Activated naive CD8-positive, alpha-beta T cell treated with anti-CD3 and anti-CD28 coated beads, Interleukin-2, amount 10 ng/mL, durations not matched to agents 7 days and 5 days (primary cell): ENCODE data around the gene LYPD6B. TPM values are rescaled to one million over a fixed set of nuclear protein-coding genes. Genes with fewer than 3 reads are reported as not detected.
A peak's percentile ranks its signal among the peaks of the same experiment; 100 is the strongest.

ENCODE experiments used
- ATAC-seq: fragments of 150-1000 bp; cut with Tn5 transposase; one replicate; pipeline ENCODE4 v1.10.0; 2021; ENCODE audit warnings: low read depth, moderate library complexity
- POLR2A ChIA-PET: fragments of 350-600 bp; sonication (Branson Sonifier 250); formaldehyde crosslinking; loops from one replicate; lab custom pipeline; 2021; ENCODE audit warnings: antibody characterized with exemption; lab: Charles Lee
- DNase-seq: peaks from one replicate; pipeline ENCODE4 v3.0.0; 2021
- H3K27ac Mint-ChIP-seq: one replicate; pipeline ENCODE4 v1.8.0; 2022; ENCODE audit warnings: mild to moderate bottlenecking, mixed read lengths
- H3K27me3 Mint-ChIP-seq: one replicate; pipeline ENCODE4 v1.8.0; 2022; ENCODE audit warnings: mild to moderate bottlenecking, moderate library complexity, mixed read lengths
- H3K36me3 Mint-ChIP-seq: one replicate; pipeline ENCODE4 v1.8.0; 2021; ENCODE audit warnings: mild to moderate bottlenecking, mixed read lengths
- H3K4me1 Mint-ChIP-seq: one replicate; pipeline ENCODE4 v1.8.0; 2021; ENCODE audit warnings: mixed read lengths
- H3K4me3 Mint-ChIP-seq: one replicate; pipeline ENCODE4 v1.8.0; 2022; ENCODE audit warnings: mild to moderate bottlenecking, moderate library complexity, mixed read lengths
- H3K9me3 Mint-ChIP-seq: one replicate; pipeline ENCODE4 v1.8.0; 2021; ENCODE audit warnings: mixed read lengths
- total RNA-seq, 2 experiments: library from RNA; stranded (reverse); gene quantifications; one replicate each; pipeline ENCODE4 v1.2.3, GENCODE V29; 2021

LYPD6B gene
- total RNA-seq, 2 experiments from 2014 or later: not detected

DNA sequence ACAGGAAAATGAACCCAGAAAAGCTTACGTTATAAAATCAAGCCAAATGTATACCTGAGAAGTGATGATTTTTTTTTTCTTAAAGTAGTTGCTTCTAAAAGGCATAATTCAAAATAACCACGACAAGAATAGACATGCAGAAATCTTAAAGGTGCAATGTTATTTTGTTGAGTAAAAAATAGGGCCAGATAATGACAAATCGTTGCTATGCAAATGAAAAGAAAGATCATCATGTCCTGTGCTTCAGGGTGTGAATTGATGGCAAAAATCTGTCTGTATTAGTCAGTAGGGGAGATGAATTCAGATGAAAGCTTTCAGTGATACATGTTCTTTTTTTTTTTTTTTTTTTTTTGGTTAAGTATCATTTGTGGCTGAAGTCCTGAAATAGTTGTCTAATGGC, 24.0 kb downstream of the LYPD6B start:
- Mint-ChIP-seq H3K4me1 (no peaks in the 10 kb centered on the region), H3K27me3 (peaks cover 9% of the 10 kb centered on the region), H3K27ac (no peak overlapping the region), H3K9me3 (no peaks in the 10 kb centered on the region), H3K36me3 (no peaks in the 10 kb centered on the region), H3K4me3 (no peak overlapping the region)
- no peak for ATAC-seq
- DNase-seq: no peak
- POLR2A ChIA-PET: no interaction called here

DNA sequence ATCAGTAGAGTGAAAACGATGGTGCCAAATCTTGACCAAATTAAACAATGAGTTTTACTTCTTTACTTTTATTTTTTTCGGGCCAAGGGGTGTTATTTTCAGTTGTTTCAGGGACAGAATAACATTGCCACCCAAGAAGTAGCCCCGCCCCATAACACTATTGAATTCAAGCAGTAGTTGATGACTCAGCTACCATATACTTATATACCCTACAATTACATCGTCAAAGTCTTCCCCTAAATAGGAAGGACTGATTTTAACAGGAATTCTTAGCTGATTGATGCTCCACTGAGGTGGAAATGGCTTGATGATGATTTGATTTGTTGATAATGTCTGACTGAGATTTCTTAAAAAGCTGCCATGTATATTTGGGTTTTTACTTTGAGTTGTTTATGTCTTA, 24.7 kb downstream of the LYPD6B start:
- peaks cover 7% of the 10 kb centered on the region for H3K27me3 Mint-ChIP-seq
- H3K36me3 Mint-ChIP-seq: no peaks in the 10 kb centered on the region
- no peak overlapping the region for H3K4me3 Mint-ChIP-seq
- DNase-seq: no peak
- no peaks in the 10 kb centered on the region for H3K9me3 Mint-ChIP-seq
- H3K27ac Mint-ChIP-seq: no peak overlapping the region
- no peak for ATAC-seq
- H3K4me1 Mint-ChIP-seq: no peaks in the 10 kb centered on the region
- POLR2A ChIA-PET: no interaction called here

DNA sequence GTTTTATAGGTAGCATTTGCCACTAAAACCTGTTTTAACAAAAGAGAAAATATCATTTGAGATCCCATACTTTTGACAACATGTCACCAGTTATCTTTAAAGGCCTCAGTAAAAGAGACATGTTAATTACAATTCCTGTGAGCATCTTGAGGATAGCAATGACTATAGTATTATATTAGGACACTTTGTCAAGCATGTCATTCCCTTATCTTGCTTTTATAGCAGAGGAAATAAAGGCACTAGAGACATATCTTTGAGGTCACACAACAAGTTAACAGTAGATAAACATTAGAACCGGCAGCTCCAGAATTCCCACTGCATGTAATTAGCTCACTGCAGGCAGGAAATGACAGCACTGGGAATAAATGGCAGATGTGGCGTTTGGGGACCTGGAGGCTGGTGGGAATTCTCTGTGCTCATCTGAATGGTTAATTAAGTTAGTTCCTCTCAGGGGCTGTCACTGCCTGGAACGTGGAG, 25.9 kb downstream of the LYPD6B start:
- POLR2A ChIA-PET: no interaction called here

DNA sequence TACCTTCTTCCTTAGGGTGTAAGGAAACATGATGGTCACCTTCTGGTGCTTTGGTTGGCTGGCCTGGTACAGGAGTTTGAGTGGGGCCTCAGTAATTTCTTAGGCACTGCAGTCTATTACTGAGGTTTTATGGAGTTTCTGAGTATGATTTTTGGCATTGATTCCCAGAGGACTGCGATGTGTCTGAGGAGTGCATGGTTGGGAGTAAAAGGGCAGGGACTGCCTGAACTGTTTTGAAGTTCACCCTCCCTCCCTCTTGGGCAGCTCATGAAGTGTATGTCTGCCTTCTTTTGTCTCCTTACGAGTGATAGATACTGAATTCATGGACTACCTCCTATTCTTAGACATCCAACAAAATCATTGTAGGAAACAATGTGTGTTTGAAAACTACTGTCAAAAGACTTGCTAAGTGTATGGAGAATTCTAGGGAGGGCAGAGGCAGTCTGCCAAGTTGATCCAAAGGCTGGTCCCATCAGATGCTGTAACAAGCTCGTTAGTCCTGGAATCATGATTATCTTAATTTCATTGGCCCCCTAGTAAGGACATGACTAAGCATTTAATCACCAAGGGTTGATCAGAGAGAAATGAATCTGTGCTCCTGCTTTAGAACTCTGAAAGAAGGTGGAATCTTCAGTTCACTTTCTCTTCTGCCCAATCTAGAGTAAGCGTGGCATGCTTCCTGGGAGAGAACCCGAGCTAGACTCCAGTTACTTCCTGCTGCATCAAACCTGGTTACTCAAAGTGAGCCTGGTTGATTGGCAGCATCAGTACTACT, 26.5 kb downstream of the LYPD6B start:
- H3K27ac Mint-ChIP-seq: no peak overlapping the region
- ATAC-seq (no peak), DNase-seq (no peak)
- H3K27me3 Mint-ChIP-seq: peaks cover 7% of the 10 kb centered on the region
- no peak overlapping the region for H3K4me3 Mint-ChIP-seq
- POLR2A ChIA-PET: no interaction called here
- no peaks in the 10 kb centered on the region for H3K9me3 Mint-ChIP-seq
- H3K36me3 Mint-ChIP-seq: no peaks in the 10 kb centered on the region
- H3K4me1 Mint-ChIP-seq: peaks cover 7% of the 10 kb centered on the region

More for the DNA sequence above, 25.9 kb downstream of the LYPD6B start:
- Mint-ChIP-seq H3K4me1 (peaks cover 5% of the 10 kb centered on the region), H3K9me3 (no peaks in the 10 kb centered on the region), H3K4me3 (no peak overlapping the region), H3K27me3 (peaks cover 7% of the 10 kb centered on the region), H3K36me3 (no peaks in the 10 kb centered on the region), H3K27ac (no peak overlapping the region)
- no peak for ATAC-seq
- no peak for DNase-seq

DNA sequence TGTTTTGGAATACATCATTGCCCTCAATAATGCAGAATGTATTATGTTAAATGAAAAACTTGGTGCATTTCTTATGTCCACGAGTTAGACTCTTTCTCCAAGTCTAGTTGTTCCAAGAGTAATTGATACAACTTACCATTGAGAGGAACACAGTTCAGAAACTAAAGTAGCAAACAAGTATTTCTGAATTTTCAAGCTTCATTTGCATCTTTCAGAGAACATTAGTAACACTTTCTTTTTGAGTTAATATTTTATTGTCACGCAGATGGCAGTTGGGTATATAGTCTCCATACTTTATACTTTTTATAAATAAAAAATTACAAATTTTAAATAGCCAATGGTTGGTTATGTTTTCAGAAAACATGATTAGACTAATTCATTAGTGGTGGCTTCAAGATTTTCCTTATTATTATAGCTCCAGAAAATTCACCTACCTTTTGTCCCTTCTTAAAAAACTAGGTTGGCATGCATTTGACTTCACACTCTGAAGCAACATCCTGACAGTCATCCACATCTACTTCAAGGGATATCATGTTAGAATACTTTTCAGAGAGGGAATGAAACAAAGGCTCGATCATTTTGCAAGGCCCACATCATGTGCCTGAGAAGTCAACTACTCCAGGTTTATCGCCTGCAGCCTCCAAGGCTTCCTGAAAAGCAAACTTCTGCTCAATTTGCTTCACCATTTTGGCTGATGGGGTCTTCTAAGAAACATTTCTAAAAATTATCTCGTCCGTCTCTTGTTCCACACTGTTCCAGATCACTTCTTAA, 29.9 kb downstream of the LYPD6B start:
- DNase-seq (no peak), ATAC-seq (no peak)
- H3K9me3 Mint-ChIP-seq: no peaks in the 10 kb centered on the region
- no peaks in the 10 kb centered on the region for H3K36me3 Mint-ChIP-seq
- no peak overlapping the region for H3K27ac Mint-ChIP-seq
- peaks cover 7% of the 10 kb centered on the region for H3K4me1 Mint-ChIP-seq
- H3K27me3 Mint-ChIP-seq: peaks cover 7% of the 10 kb centered on the region
- H3K4me3 Mint-ChIP-seq: no peak overlapping the region
- POLR2A ChIA-PET: no interaction called here

DNA sequence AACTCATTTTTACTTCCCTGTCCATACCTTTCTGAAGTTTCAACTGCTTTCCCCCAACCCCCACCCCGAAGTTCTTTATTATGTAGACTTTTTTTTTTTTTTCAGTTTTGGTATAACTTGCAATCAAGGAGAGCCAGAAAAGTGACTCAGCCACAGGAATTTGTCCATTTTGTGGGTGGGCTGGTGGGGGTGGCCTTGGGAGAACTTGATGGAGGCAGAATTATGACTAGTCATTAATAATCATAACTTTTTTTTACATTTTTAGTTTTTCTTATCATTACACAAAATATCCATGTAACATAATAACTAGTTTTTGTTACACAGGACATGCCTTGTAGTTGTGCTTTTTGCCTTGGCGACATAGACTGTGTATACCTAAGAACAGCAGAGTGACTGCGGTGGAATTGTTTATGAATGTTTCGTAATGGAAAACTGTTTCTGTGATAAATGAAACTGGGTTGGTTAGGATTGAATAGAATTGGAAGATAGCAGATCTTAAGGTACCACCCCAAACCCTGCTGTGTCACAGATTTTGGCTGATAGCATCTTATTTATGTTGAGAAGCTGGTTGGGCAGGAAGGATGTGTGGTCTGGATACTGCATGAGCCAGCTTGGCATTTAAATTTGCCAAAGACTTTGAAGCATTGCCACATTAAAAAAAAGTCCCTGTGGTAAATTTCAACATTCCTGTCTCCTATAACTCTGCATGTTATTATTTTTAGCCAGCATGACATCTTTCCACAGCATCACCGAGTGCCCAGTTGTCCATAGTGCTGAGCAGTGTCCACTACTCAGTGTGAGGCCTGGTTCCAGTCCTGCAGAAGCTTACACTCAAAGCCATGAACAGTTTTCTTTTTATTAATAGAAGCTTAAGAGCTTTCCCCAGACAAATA, 30.7 kb downstream of the LYPD6B start:
- Mint-ChIP-seq H3K27ac (no peak overlapping the region), H3K9me3 (no peaks in the 10 kb centered on the region), H3K4me1 (peaks cover 7% of the 10 kb centered on the region), H3K36me3 (no peaks in the 10 kb centered on the region), H3K4me3 (no peak overlapping the region), H3K27me3 (peaks cover 9% of the 10 kb centered on the region)
- POLR2A ChIA-PET: no interaction called here
- DNase-seq (no peak), ATAC-seq (peak; percentile 42)

DNA sequence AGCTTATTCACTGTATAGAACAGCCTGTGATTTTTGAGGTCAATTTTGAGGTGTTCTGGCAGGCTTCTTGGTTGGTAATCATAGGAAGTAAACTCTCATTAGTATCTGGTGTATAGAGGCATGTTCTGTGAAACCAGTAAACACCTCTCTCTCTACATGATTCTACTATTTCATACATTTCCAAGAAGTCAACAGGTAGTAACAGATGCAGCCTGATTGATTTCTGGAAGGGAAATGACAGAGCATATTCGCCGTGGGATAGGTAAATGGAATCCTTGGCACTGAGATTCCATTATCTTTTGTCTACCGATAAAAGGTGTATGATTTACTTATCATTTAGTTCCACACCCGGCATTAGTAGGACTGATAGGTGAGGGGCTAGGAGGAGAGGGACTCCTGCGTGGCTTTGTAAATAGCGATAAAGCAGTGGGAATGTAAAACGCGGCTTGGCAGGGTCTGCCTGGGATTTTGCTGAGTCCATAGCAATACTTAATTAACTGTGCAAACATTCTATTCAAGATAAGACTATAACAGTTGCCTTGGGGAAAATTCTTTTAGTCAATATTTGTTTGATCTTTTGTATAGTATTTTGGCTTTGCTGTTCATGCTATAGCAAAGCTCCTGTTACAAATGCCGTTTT, 32.3 kb downstream of the LYPD6B start:
- Mint-ChIP-seq H3K4me3 (no peak overlapping the region), H3K27me3 (peaks cover 6% of the 10 kb centered on the region), H3K9me3 (no peaks in the 10 kb centered on the region), H3K27ac (no peak overlapping the region), H3K4me1 (peaks cover 7% of the 10 kb centered on the region), H3K36me3 (no peaks in the 10 kb centered on the region)
- POLR2A ChIA-PET: no interaction called here
- no peak for ATAC-seq
- no peak for DNase-seq

DNA sequence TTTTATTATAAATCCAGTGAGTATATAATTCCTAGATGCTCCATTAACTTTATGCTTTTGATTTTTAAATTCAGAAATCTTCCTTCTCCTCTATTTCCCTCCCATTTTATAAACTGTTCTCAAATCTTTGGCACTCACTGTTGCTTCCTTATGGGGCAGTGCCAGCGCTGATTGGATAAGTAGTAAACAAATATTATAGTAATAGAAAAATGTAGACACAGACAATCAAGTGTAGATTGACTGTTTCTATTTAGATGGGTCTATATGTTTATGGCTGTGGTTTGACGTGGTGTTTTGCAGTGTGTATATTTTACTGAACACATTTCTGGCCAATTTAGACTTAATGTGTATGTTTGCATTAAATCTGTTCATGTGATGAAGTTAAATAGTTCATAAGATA, 36.6 kb downstream of the LYPD6B start:
- no peaks in the 10 kb centered on the region for H3K4me1 Mint-ChIP-seq
- POLR2A ChIA-PET: no interaction called here
- DNase-seq: no peak
- H3K4me3 Mint-ChIP-seq: no peak overlapping the region
- H3K36me3 Mint-ChIP-seq: no peaks in the 10 kb centered on the region
- no peak overlapping the region for H3K27ac Mint-ChIP-seq
- H3K27me3 Mint-ChIP-seq: peaks cover 20% of the 10 kb centered on the region
- ATAC-seq: no peak
- H3K9me3 Mint-ChIP-seq: no peaks in the 10 kb centered on the region

DNA sequence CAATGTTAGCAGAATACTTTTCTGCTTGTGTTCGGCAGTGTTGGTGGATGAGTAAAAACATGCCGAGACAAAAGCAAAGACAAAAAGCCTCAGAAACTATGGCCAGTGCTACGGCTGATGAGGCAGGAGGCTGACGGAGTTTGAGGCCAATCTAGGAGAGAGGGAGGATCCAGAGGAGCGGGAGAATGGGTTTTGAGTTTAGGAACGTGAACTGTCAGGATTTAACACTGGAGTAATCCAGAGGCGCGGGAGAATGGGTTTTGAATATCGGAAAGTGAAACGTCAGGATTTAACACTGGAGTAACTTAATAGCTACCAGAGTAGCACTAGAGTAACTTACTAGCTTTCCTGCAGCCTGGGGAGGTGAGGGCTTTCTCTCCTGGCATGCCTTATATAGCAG, 37.4 kb downstream of the LYPD6B start:
- Mint-ChIP-seq H3K27me3 (peaks cover 20% of the 10 kb centered on the region), H3K36me3 (no peaks in the 10 kb centered on the region), H3K4me1 (no peaks in the 10 kb centered on the region), H3K4me3 (no peak overlapping the region), H3K27ac (no peak overlapping the region), H3K9me3 (no peaks in the 10 kb centered on the region)
- DNase-seq (no peak), ATAC-seq (no peak)
- POLR2A ChIA-PET: no interaction called here

DNA sequence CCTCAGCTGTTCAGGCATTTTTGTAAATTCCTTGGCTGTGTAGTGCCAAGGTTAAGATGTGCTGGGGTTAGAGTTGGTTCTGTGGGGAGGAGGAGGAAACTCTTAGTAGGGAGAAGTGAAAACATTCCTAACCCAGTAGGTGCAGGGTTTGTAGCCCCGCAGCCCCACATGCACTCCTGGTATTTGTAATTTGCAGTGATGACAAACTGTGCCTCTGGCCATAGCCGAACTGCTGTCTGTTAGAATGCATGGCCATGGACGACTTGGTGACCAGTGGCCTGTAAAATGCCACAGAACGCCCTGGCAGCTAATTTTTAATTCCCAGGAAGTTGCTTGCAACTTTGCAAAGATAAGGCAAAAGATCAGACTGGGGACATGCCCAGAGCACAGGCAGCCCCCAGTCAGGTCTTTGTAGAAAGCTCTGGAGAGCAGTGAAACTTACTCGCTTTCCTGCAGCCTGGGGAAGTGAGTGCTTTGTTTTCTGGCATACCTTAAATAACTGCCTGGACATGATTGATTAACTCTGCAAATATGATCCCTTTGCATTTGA, 38.4 kb downstream of the LYPD6B start:
- Mint-ChIP-seq H3K27ac (no peak overlapping the region), H3K9me3 (no peaks in the 10 kb centered on the region), H3K4me3 (no peak overlapping the region), H3K4me1 (no peaks in the 10 kb centered on the region), H3K27me3 (peaks cover 20% of the 10 kb centered on the region), H3K36me3 (no peaks in the 10 kb centered on the region)
- ATAC-seq (no peak), DNase-seq (no peak)
- POLR2A ChIA-PET: no interaction called here

DNA sequence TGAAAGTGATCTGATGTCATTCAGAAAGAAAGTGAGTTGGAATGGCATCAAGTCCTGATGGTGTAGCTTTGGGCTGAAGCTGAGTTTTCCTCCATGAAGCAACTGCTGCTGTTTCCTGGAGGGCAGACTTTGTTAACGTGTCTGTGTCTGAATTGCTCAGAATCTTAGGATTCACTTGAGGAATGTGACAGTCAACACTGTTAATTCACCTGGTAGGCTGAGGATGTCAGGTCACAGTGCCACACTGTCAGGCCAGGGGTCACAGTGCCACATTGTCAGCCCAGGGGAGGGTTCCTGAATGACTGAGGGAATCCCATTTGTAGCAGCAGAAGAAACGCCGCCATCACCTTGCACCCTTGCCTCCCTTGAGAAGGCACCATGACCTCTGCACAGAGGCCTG, 39.4 kb downstream of the LYPD6B start:
- Mint-ChIP-seq H3K4me1 (no peaks in the 10 kb centered on the region), H3K36me3 (no peaks in the 10 kb centered on the region), H3K4me3 (no peak overlapping the region), H3K27ac (no peak overlapping the region), H3K27me3 (peaks cover 20% of the 10 kb centered on the region), H3K9me3 (no peaks in the 10 kb centered on the region)
- POLR2A ChIA-PET: no interaction called here
- ATAC-seq (no peak), DNase-seq (no peak)

DNA sequence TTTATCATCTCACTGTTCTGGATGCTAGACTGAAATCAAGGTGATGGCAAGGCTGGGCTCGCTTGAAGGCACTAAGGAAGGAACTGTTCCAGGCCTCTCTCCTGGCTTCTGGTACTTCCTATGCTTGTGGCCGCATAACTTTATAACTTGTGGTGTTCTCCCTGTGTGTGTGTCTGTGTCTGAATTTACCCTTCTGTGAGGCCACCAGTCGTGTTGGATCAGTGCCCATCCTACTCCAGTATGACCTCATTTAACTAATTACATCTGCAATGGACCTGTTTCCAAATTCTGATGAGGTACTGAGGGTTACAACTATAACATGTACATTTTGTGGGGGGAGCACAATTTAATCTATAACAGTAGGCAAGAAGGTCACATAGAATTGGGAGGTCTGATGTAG, 41.6 kb downstream of the LYPD6B start:
- no peaks in the 10 kb centered on the region for H3K36me3 Mint-ChIP-seq
- H3K9me3 Mint-ChIP-seq: no peaks in the 10 kb centered on the region
- ATAC-seq: no peak
- H3K4me3 Mint-ChIP-seq: no peak overlapping the region
- H3K27ac Mint-ChIP-seq: no peak overlapping the region
- H3K27me3 Mint-ChIP-seq: peaks cover 17% of the 10 kb centered on the region
- no peaks in the 10 kb centered on the region for H3K4me1 Mint-ChIP-seq
- POLR2A ChIA-PET: no interaction called here
- DNase-seq: no peak

DNA sequence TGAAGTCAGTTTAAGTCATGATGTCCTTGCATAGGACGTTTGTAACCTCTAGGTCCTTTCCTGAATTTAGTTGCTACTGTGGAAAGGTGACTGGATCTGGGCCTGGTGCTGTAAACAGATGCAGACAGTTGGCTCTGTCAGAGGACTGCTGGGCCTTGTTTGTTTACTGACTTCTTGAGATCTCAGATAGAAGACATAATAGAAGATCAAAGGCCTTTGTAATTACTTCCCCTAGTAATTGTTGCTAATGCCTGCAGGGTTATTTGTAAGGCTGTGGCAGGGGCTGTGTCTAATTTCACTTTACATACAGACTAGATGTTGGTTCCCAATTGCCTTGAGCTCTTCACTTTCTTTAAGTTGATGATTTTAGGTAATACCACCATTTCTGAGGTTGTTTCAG, 42.5 kb downstream of the LYPD6B start:
- ATAC-seq (no peak), DNase-seq (no peak)
- H3K4me3 Mint-ChIP-seq: no peak overlapping the region
- no peaks in the 10 kb centered on the region for H3K4me1 Mint-ChIP-seq
- peaks cover 22% of the 10 kb centered on the region for H3K27me3 Mint-ChIP-seq
- H3K9me3 Mint-ChIP-seq: no peaks in the 10 kb centered on the region
- H3K27ac Mint-ChIP-seq: no peak overlapping the region
- POLR2A ChIA-PET: no interaction called here
- no peaks in the 10 kb centered on the region for H3K36me3 Mint-ChIP-seq
